ENCODE measurements around the gene LRRIQ3.

DNA sequence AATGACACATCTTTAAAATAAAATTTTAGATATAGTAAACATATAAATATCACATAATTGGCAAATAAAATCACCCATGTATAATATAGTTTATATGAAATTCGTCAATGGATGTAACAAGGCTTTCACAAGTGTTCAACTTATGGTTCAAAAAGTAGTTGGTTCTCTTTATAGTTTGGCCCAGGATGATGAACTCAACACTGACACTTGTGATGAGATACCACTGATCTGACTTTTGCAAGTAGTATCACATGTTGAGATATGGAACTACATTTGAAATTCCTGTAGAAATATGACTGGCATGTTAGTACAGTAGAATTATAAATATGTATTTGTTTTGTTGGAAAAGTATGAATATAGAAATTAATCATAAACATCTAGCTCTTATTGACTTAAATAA is 39.1 kb upstream of the LRRIQ3 start:
- TF ChIP-seq POLR2AphosphoS5 (IDR thresholded peaks at IDR 0.05) = no peak
- TF ChIP-seq, protein P1, sequence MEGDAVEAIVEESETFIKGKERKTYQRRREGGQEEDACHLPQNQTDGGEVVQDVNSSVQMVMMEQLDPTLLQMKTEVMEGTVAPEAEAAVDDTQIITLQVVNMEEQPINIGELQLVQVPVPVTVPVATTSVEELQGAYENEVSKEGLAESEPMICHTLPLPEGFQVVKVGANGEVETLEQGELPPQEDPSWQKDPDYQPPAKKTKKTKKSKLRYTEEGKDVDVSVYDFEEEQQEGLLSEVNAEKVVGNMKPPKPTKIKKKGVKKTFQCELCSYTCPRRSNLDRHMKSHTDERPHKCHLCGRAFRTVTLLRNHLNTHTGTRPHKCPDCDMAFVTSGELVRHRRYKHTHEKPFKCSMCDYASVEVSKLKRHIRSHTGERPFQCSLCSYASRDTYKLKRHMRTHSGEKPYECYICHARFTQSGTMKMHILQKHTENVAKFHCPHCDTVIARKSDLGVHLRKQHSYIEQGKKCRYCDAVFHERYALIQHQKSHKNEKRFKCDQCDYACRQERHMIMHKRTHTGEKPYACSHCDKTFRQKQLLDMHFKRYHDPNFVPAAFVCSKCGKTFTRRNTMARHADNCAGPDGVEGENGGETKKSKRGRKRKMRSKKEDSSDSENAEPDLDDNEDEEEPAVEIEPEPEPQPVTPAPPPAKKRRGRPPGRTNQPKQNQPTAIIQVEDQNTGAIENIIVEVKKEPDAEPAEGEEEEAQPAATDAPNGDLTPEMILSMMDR (IDR thresholded peaks at IDR 0.05) = no peak
- no peak for TF ChIP-seq POLR2A (IDR thresholded peaks at IDR 0.05)

Measured in upper lobe of left lung (tissue), 4 donors.